HEK293 (cell line): Measurements from ENCODE around the gene SLC7A6.
A peak's percentile ranks its signal among the peaks of the same experiment; 100 is the strongest.

Source experiments
- CTCF ChIA-PET: fragments of 350-600 bp; formaldehyde crosslinking; extraction: SDS; loops from one replicate; lab custom pipeline; 2021; ENCODE audit warnings: antibody characterized with exemption; lab: Yijun Ruan, JAX
- POLR2A ChIA-PET: fragments of 300-600 bp; formaldehyde crosslinking; extraction: SDS; loops from one replicate; lab custom pipeline; 2020; ENCODE audit warnings: antibody characterized with exemption, inconsistent platforms; lab: Yijun Ruan, JAX
- H3K27ac ChIP-seq: fragments of 200-500 bp; sonication (Bioruptor generic); 2 replicates; pipeline ENCODE4 v1.5.1; 2014; ENCODE audit warnings: low read depth, low read length, control low read depth, inconsistent platforms; ENCODE audit errors: extremely low read depth
- H3K36me3 ChIP-seq, 2 experiments: fragments of 200-500 bp in 1 of 2; sonication (Bioruptor generic) in 1 of 2; 1 replicate in 1 of 2; 2 replicates in 1 of 2; pipeline ENCODE4 v1.5.1; 2014 to 2017; ENCODE audit warnings: inconsistent platforms in 2 of 2, low read length in 2 of 2; ENCODE audit not compliant: control insufficient read depth in 2 of 2, insufficient read depth in 1 of 2
- H3K4me1 ChIP-seq: fragments of 200-500 bp; sonication (Bioruptor generic); 2 replicates; pipeline ENCODE4 v1.5.1; 2014; ENCODE audit warnings: mild to moderate bottlenecking, low read length, inconsistent platforms; ENCODE audit not compliant: control insufficient read depth, insufficient read depth
- H3K4me3 ChIP-seq: 2 replicates; pipeline ENCODE4 v1.5.1; 2011; ENCODE audit warnings: low read depth, mild to moderate bottlenecking, control low read depth, low read length, moderate library complexity
- H3K9me3 ChIP-seq: fragments of 200-500 bp; sonication (Bioruptor generic); 2 replicates; pipeline ENCODE4 v1.5.1; 2014; ENCODE audit warnings: low read depth, low read length, inconsistent platforms; ENCODE audit not compliant: control insufficient read depth, insufficient read depth
- BCL11A ChIP-seq: fragments of 450-650 bp; formaldehyde crosslinking; IDR thresholded peaks from 2 replicates; pipeline ENCODE4 v1.5.1; 2016; ENCODE audit warnings: low read depth, missing biosample characterization, missing genetic modification characterization
- BCL11B ChIP-seq: fragments of 450-650 bp; formaldehyde crosslinking; IDR thresholded peaks from 2 replicates; pipeline ENCODE4 v1.5.1; 2016; ENCODE audit warnings: low read depth, missing biosample characterization, missing genetic modification characterization
- EGR2 ChIP-seq: fragments of 450-650 bp; formaldehyde crosslinking; IDR thresholded peaks from 2 replicates; pipeline ENCODE4 v1.5.1; 2016; ENCODE audit warnings: low read depth, missing biosample characterization, missing genetic modification characterization
- GLI2 ChIP-seq: fragments of 450-650 bp; formaldehyde crosslinking; IDR thresholded peaks from 2 replicates; pipeline ENCODE4; 2017; ENCODE audit warnings: missing biosample characterization, missing genetic modification characterization, low read depth, borderline replicate concordance
- MEIS1 ChIP-seq: sonication (generic); formaldehyde crosslinking; IDR thresholded peaks from 2 replicates; pipeline ENCODE4 v1.8.1; 2022; ENCODE audit warnings: missing genetic modification reagents, mild to moderate bottlenecking, borderline replicate concordance
- OSR2 ChIP-seq: fragments of 450-650 bp; formaldehyde crosslinking; IDR thresholded peaks from 2 replicates; pipeline ENCODE4 v1.5.1; 2016; ENCODE audit warnings: missing biosample characterization, missing genetic modification characterization
- PRDM1 ChIP-seq: fragments of 450-650 bp; formaldehyde crosslinking; IDR thresholded peaks from 2 replicates; pipeline ENCODE4; 2016; ENCODE audit warnings: missing biosample characterization, missing genetic modification characterization
- RBAK ChIP-seq: fragments of 450-650 bp; formaldehyde crosslinking; IDR thresholded peaks from 2 replicates; pipeline ENCODE4 v1.5.1; 2016; ENCODE audit warnings: missing biosample characterization, missing genetic modification characterization
- ZBTB11 ChIP-seq: fragments of 450-650 bp; formaldehyde crosslinking; conservative IDR thresholded peaks from 2 replicates; pipeline ENCODE4 v1.5.1; 2016; ENCODE audit warnings: low read depth, missing biosample characterization, missing genetic modification characterization
- ZBTB20 ChIP-seq: fragments of 450-650 bp; formaldehyde crosslinking; IDR thresholded peaks from 2 replicates; pipeline ENCODE4 v1.5.1; 2016; ENCODE audit warnings: missing biosample characterization, missing genetic modification characterization
- ZBTB21 ChIP-seq: fragments of 450-650 bp; formaldehyde crosslinking; IDR thresholded peaks from 2 replicates; pipeline ENCODE4 v1.5.1; 2017; ENCODE audit warnings: missing biosample characterization, missing genetic modification characterization
- ZBTB26 ChIP-seq: fragments of 450-650 bp; formaldehyde crosslinking; optimal IDR thresholded peaks from 2 replicates; pipeline ENCODE3; 2016; ENCODE audit warnings: missing biosample characterization, mild to moderate bottlenecking, missing genetic modification characterization
- ZBTB7A ChIP-seq: fragments of 450-650 bp; formaldehyde crosslinking; IDR thresholded peaks from 2 replicates; pipeline ENCODE4 v1.5.1; 2016; ENCODE audit warnings: low read depth, missing biosample characterization, missing genetic modification characterization
- ZBTB8A ChIP-seq: fragments of 450-650 bp; formaldehyde crosslinking; IDR thresholded peaks from 2 replicates; pipeline ENCODE4 v1.5.1; 2016; ENCODE audit warnings: missing biosample characterization, missing genetic modification characterization
- ZIC2 ChIP-seq: fragments of 450-650 bp; formaldehyde crosslinking; IDR thresholded peaks from 2 replicates; pipeline ENCODE4 v1.5.1; 2016; ENCODE audit warnings: missing biosample characterization, missing genetic modification characterization
- ZNF174 ChIP-seq: fragments of 450-650 bp; formaldehyde crosslinking; IDR thresholded peaks from 2 replicates; pipeline ENCODE4 v1.5.0; 2017; ENCODE audit warnings: missing biosample characterization, mild to moderate bottlenecking, missing genetic modification characterization
- ZNF23 ChIP-seq: fragments of 450-650 bp; formaldehyde crosslinking; IDR thresholded peaks from 2 replicates; pipeline ENCODE4 v1.5.1; 2016; ENCODE audit warnings: missing biosample characterization, missing genetic modification characterization, borderline replicate concordance
- ZNF311 ChIP-seq: fragments of 450-650 bp; formaldehyde crosslinking; IDR thresholded peaks from 2 replicates; pipeline ENCODE4 v1.5.1; 2017; ENCODE audit warnings: missing biosample characterization, missing genetic modification characterization, borderline replicate concordance
- ZNF37A ChIP-seq: fragments of 450-650 bp; IDR thresholded peaks from 2 replicates; pipeline ENCODE4 v1.5.1; 2018; ENCODE audit warnings: missing biosample characterization, missing genetic modification characterization
- ZNF48 ChIP-seq: fragments of 450-650 bp; formaldehyde crosslinking; IDR thresholded peaks from 2 replicates; pipeline ENCODE4 v1.5.1; 2016; ENCODE audit warnings: missing biosample characterization, missing genetic modification characterization
- ZNF488 ChIP-seq: fragments of 450-650 bp; formaldehyde crosslinking; IDR thresholded peaks from 2 replicates; pipeline ENCODE4 v1.5.1; 2016; ENCODE audit warnings: missing biosample characterization, missing genetic modification characterization
- ZNF510 ChIP-seq: fragments of 450-650 bp; formaldehyde crosslinking; IDR thresholded peaks from 2 replicates; pipeline ENCODE4 v1.5.1; 2018; ENCODE audit warnings: mild to moderate bottlenecking, missing genetic modification characterization, missing biosample characterization; ENCODE audit not compliant: insufficient replicate concordance
- ZNF561 ChIP-seq: fragments of 450-650 bp; IDR thresholded peaks from 2 replicates; pipeline ENCODE4 v1.5.1; 2018; ENCODE audit warnings: missing biosample characterization, missing genetic modification characterization, borderline replicate concordance
- ZNF596 ChIP-seq: fragments of 450-650 bp; IDR thresholded peaks from 2 replicates; pipeline ENCODE4 v1.5.0; 2018; ENCODE audit warnings: missing biosample characterization, mild to moderate bottlenecking, missing genetic modification characterization, moderate library complexity
- ZNF600 ChIP-seq: fragments of 450-650 bp; formaldehyde crosslinking; IDR thresholded peaks from 2 replicates; pipeline ENCODE4 v1.5.1; 2016; ENCODE audit warnings: missing biosample characterization, missing genetic modification characterization
- ZNF629 ChIP-seq: fragments of 450-650 bp; formaldehyde crosslinking; IDR thresholded peaks from 2 replicates; pipeline ENCODE4 v1.5.1; 2017; ENCODE audit warnings: missing biosample characterization, missing genetic modification characterization
- ZNF654 ChIP-seq: fragments of 450-650 bp; formaldehyde crosslinking; IDR thresholded peaks from 2 replicates; pipeline ENCODE4 v1.5.1; 2016; ENCODE audit warnings: low read depth, missing biosample characterization, missing genetic modification characterization
- ZNF670 ChIP-seq: fragments of 450-650 bp; formaldehyde crosslinking; IDR thresholded peaks from 2 replicates; pipeline ENCODE4 v1.5.1; 2016; ENCODE audit warnings: missing biosample characterization, missing genetic modification characterization, low read depth
- ZNF707 ChIP-seq: fragments of 450-650 bp; formaldehyde crosslinking; IDR thresholded peaks from 2 replicates; pipeline ENCODE4 v1.5.1; 2016; ENCODE audit warnings: missing biosample characterization, missing genetic modification characterization
- ZNF76 ChIP-seq: fragments of 450-650 bp; formaldehyde crosslinking; IDR thresholded peaks from 2 replicates; pipeline ENCODE4; 2016; ENCODE audit warnings: low read depth, missing biosample characterization, missing genetic modification characterization, borderline replicate concordance
- ZNF830 ChIP-seq: fragments of 450-650 bp; IDR thresholded peaks from 2 replicates; pipeline ENCODE4 v1.5.0; 2018; ENCODE audit warnings: missing biosample characterization, missing genetic modification characterization, low read depth, mild to moderate bottlenecking, moderate library complexity
- ZSCAN23 ChIP-seq: fragments of 450-650 bp; formaldehyde crosslinking; IDR thresholded peaks from 2 replicates; pipeline ENCODE4 v1.5.1; 2016; ENCODE audit warnings: missing biosample characterization, missing genetic modification characterization

Gene SLC7A6

GRCh38 chr16:68234188-68235107 lies 29.9 kb upstream of the SLC7A6 start:
- Histone ChIP-seq H3K36me3 (peaks cover 0 to 38% of the 10 kb centered on the region in 2 experiments; a peak in 1 of 3 replicates), H3K4me1 (peaks cover 7% of the 10 kb centered on the region; the same call in 1 of the 2 replicates), H3K27ac (peak overlapping the region; percentile 75), H3K9me3 (no peaks in the 10 kb centered on the region), H3K4me3 (peak overlapping the region; percentile 63)
- ChIA-PET POLR2A (interaction anchor here (2.2 to 3.3 kb wide), 2 partner anchors 77 to 149 kb away, joined by 7 to 17 read pairs; partner anchors contain the start of genes NFATC3, PRMT7 and SLC7A6OS), CTCF (interaction anchor here (0.5 to 0.8 kb wide), 3 partner anchors 141 to 160 kb away, joined by 3 read pairs; no protein-coding TSS in a partner anchor)
- peak; percentile 42; the same call in 1 of the 2 replicates for TF ChIP-seq ZBTB11
- 0 out of 2 replicates have a peak, but pooled peaks have one; percentile 12 for TF ChIP-seq ZIC2
- TF ChIP-seq BCL11A (tag by site-specific recombination), result no peak
- no peak for TF ChIP-seq ZNF76 (tag by site-specific recombination)
- TF ChIP-seq ZBTB7A, result no peak
- TF ChIP-seq GLI2 (tag by site-specific recombination), result no peak
- TF ChIP-seq ZNF48, result no peak
- no peak for TF ChIP-seq OSR2 (tag by site-specific recombination)
- 0 out of 2 replicates have a peak, but pooled peaks have one; percentile 15 for TF ChIP-seq ZNF600 (tag by site-specific recombination)
- no peak for TF ChIP-seq ZNF510 (tag by site-specific recombination)
- TF ChIP-seq ZNF629 (tag by site-specific recombination), result no peak
- TF ChIP-seq ZBTB8A (tag by site-specific recombination), result no peak
- no peak for TF ChIP-seq ZNF830
- TF ChIP-seq ZNF311 (tag by site-specific recombination), result no peak
- TF ChIP-seq BCL11B (tag by site-specific recombination), result no peak
- TF ChIP-seq RBAK (tag by site-specific recombination), result no peak
- no peak for TF ChIP-seq ZNF23 (tag by site-specific recombination)
- no peak for TF ChIP-seq ZBTB26 (tag by site-specific recombination)
- TF ChIP-seq ZNF561 (tag by site-specific recombination), result no peak
- TF ChIP-seq ZNF174 (tag by site-specific recombination), result no peak
- no peak for TF ChIP-seq ZNF707
- TF ChIP-seq ZBTB21, result no peak
- no peak for TF ChIP-seq ZNF488 (tag by site-specific recombination)
- no peak for TF ChIP-seq EGR2 (tag by site-specific recombination)
- no peak for TF ChIP-seq ZBTB20 (tag by site-specific recombination)
- TF ChIP-seq PRDM1, result 0 out of 2 replicates have a peak, but pooled peaks have one; percentile 12
- no peak for TF ChIP-seq ZNF37A
- TF ChIP-seq ZNF670 (tag by site-specific recombination), result no peak
- no peak for TF ChIP-seq ZNF596
- no peak for TF ChIP-seq ZSCAN23
- no peak for TF ChIP-seq ZNF654
- no peak for TF ChIP-seq MEIS1
